Common myeloid progenitor, CD34-positive (primary cell): Measurements from ENCODE around the gene LONP2.
A peak's percentile ranks its signal among the peaks of the same experiment; 100 is the strongest.

ENCODE experiments used
- CTCF ChIA-PET: fragments of 350-600 bp; sonication (Branson Sonifier 250); formaldehyde crosslinking; loops from one replicate; lab custom pipeline; 2021; ENCODE audit warnings: antibody characterized with exemption; lab: Charles Lee
- POLR2A ChIA-PET: fragments of 350-600 bp; sonication (Branson Sonifier 250); formaldehyde crosslinking; loops from one replicate; lab custom pipeline; 2021; ENCODE audit warnings: antibody characterized with exemption; lab: Charles Lee
- DNase-seq, 3 donors: peaks; one replicate each; pipeline versions ENCODE4 v3.0.0 to v3.0.0-alpha.2; 2013
- H3K27ac ChIP-seq, 2 experiments: 1 replicate in 1 of 2; 2 replicates in 1 of 2; pipeline ENCODE4 v1.7.0; 2013; ENCODE audit warnings: inconsistent platforms in 2 of 2, low read length in 2 of 2, mild to moderate bottlenecking in 2 of 2, low read depth in 1 of 2, moderate library complexity in 1 of 2; ENCODE audit not compliant: severe bottlenecking in 2 of 2, insufficient read depth in 1 of 2, poor library complexity in 1 of 2
- H3K27me3 ChIP-seq, 5 experiments: replicated peaks in 2 of 5; 1 replicate in 3 of 5; 2 replicates in 2 of 5; pipeline versions ENCODE4 v1.6.1 to v1.7.0; 2013; ENCODE audit warnings: low read length in 4 of 5, mild to moderate bottlenecking in 2 of 5, moderate library complexity in 2 of 5, inconsistent platforms in 1 of 5; ENCODE audit not compliant: insufficient read depth in 5 of 5, control insufficient read depth in 4 of 5
- H3K36me3 ChIP-seq, 4 experiments: 1 replicate in 2 of 4; 2 replicates in 2 of 4; pipeline versions ENCODE4 v1.6.1 to v1.7.0; 2013; ENCODE audit warnings: low read length in 3 of 4, control low read depth in 1 of 4, mild to moderate bottlenecking in 1 of 4; ENCODE audit not compliant: control insufficient read depth in 4 of 4, insufficient read depth in 4 of 4
- H3K4me1 ChIP-seq, 4 experiments: 1 replicate in 3 of 4; 2 replicates in 1 of 4; pipeline versions ENCODE4 v1.6.1 to v1.7.1; 2013; ENCODE audit warnings: low read length in 3 of 4, mild to moderate bottlenecking in 3 of 4, control low read depth in 1 of 4, inconsistent platforms in 1 of 4, moderate library complexity in 1 of 4; ENCODE audit not compliant: control insufficient read depth in 4 of 4, insufficient read depth in 4 of 4; ENCODE audit errors: control extremely low read depth in 1 of 4
- H3K4me3 ChIP-seq, 7 experiments: 1 replicate in 4 of 7; 2 replicates in 3 of 7; pipeline versions ENCODE4 v1.5.1 to v1.7.0; 2013; ENCODE audit warnings: mild to moderate bottlenecking in 7 of 7, low read length in 6 of 7, moderate library complexity in 6 of 7, inconsistent platforms in 2 of 7, low read depth in 2 of 7, control low read depth in 1 of 7; ENCODE audit not compliant: insufficient read depth in 4 of 7, control insufficient read depth in 1 of 7; ENCODE audit errors: extremely low read depth in 1 of 7
- H3K9me3 ChIP-seq, 5 experiments: 1 replicate in 4 of 5; 2 replicates in 1 of 5; pipeline versions ENCODE4 v1.6.1 to v1.7.1; 2013; ENCODE audit warnings: low read length in 4 of 5, mild to moderate bottlenecking in 2 of 5, inconsistent platforms in 1 of 5, low read depth in 1 of 5, moderate library complexity in 1 of 5; ENCODE audit not compliant: control insufficient read depth in 4 of 5, insufficient read depth in 2 of 5; ENCODE audit errors: control extremely low read depth in 1 of 5
- WGBS: methylation state at CpG from one replicate; pipeline ENCODE4 v1.1.5; 2013; ENCODE audit not compliant: insufficient coverage; 5-methylcytosine and 5-hydroxymethylcytosine counted together

Gene LONP2

GRCh38 chr16:48329138-48329537, 85.0 kb downstream of the LONP2 start:
- Histone ChIP-seq H3K4me3 (no peak overlapping the region), H3K4me1 (peaks cover 0 to 9% (median 5%) of the 10 kb centered on the region in 4 experiments), H3K36me3 (peaks cover 3 to 7% (median 5%) of the 10 kb centered on the region in 4 experiments), H3K27me3 (no peaks in the 10 kb centered on the region), H3K27ac (no peak overlapping the region), H3K9me3 (no peaks in the 10 kb centered on the region)
- WGBS, result 96% methylated on average over 3 of the region's 4 CpGs
- POLR2A ChIA-PET, result no interaction called here
- CTCF ChIA-PET, result interaction anchor here (1.3 kb wide), 1 partner anchor 12 kb away, joined by 3 read pairs; no protein-coding TSS in a partner anchor
- no peak for DNase-seq

DNA sequence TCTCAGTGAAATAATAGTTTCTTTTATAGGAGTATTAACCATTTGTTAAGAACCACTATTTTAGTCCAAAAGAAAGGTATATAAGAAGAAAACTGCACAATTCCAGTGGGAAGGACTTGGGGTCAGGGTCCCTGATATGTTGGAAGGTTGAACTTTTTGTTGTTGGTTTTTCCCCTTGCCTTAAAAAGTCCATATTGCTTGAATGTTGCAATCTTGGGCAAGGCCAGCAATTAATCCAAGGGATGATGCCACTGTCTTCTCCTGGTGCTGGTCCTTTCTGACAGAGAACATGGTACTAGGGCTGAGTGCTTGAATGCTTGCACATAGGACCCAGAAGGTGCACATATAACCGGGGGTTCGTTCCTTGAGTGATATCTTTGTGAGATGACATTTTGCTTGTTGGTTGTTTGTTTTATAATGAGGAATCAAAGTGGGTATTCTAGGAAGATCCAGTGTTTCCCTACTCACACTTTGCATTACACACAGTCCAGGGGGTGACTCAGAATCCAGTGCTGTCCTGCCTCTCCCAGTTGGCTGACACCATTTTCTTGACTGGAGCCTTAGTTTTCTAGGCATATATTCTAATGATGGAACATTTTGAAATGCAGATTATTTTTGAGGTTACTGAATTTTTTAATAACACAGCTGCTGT, 86.2 kb downstream of the LONP2 start:
- DNase-seq, result no peak
- POLR2A ChIA-PET, result no interaction called here
- Histone ChIP-seq H3K4me1 (peaks cover 0 to 9% (median 5%) of the 10 kb centered on the region in 4 experiments), H3K27ac (no peak overlapping the region), H3K9me3 (no peaks in the 10 kb centered on the region), H3K4me3 (no peak overlapping the region), H3K36me3 (peaks cover 8 to 15% (median 10%) of the 10 kb centered on the region in 4 experiments), H3K27me3 (no peaks in the 10 kb centered on the region)
- CTCF ChIA-PET, result interaction anchor here (0.8 to 1.0 kb wide), 2 partner anchors 8 to 13 kb away, joined by 3 to 4 read pairs; no protein-coding TSS in a partner anchor
- WGBS, result no CpG with 5 or more reads among the region's 2 CpGs

DNA sequence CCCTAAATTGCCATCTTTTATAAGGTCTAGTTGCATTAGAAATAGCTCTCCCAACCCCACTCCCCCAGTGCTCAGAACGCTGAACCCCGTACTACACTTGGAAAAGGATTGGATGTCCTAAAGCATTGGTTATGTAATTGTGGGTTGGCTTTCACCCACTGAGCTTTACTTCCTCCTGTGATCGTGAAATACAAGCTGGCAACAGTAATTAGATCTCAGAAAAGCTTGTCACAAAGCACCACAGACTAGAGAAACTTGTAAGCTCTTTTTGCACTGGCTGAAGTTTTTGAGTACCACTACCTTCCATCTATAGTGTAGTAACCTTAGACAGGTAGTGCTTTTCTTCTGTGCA, 86.7 kb downstream of the LONP2 start:
- CTCF ChIA-PET, result interaction anchor here (0.8 to 1.0 kb wide), 3 partner anchors 9 to 293 kb away, joined by 3 to 4 read pairs (median 3); no protein-coding TSS in a partner anchor
- no peak overlapping the region for H3K4me3 ChIP-seq
- POLR2A ChIA-PET, result no interaction called here
- H3K36me3 ChIP-seq, result peaks cover 6 to 18% (median 14%) of the 10 kb centered on the region in 4 experiments
- H3K27ac ChIP-seq, result no peak overlapping the region
- DNase-seq, result peak in 2 of 3 donors; percentile 39 to 54
- peaks cover 0 to 9% (median 5%) of the 10 kb centered on the region in 4 experiments for H3K4me1 ChIP-seq
- no peaks in the 10 kb centered on the region for H3K9me3 ChIP-seq
- 0% methylated on average over 1 of the region's 3 CpGs for WGBS
- H3K27me3 ChIP-seq, result no peaks in the 10 kb centered on the region

DNA sequence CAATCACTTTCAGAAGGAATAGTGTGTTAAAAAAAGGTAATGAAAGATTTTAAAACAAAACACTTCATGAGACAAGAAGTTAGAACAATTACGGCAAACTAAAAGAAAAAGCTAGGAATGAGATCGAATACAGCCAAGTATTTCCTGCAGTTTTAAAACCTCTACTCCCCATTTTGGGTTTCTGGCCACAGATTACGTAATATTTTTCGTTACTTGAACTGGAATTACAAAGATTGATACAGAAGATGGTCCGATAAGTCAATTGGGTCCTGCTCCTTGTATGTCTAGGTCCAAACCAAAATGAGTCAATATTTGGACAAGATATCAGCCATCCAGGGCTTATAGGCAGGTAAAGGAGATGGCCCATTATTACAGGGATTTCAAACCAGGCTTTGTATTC, 88.9 kb downstream of the LONP2 start:
- POLR2A ChIA-PET, result interaction anchor here (0.6 kb wide), 1 partner anchor 10 kb away, joined by 4 read pairs; no protein-coding TSS in a partner anchor
- DNase-seq, result no peak
- Histone ChIP-seq H3K4me3 (no peak overlapping the region), H3K9me3 (no peaks in the 10 kb centered on the region), H3K27ac (no peak overlapping the region), H3K27me3 (no peaks in the 10 kb centered on the region), H3K36me3 (peaks cover 12 to 34% (median 23%) of the 10 kb centered on the region in 4 experiments), H3K4me1 (peaks cover 0 to 9% (median 3%) of the 10 kb centered on the region in 4 experiments)
- CTCF ChIA-PET, result interaction anchor here (0.9 to 1.0 kb wide), 2 partner anchors 14 to 297 kb away, joined by 3 read pairs; no protein-coding TSS in a partner anchor
- 98% methylated on average over 5 of the region's 5 CpGs for WGBS

DNA sequence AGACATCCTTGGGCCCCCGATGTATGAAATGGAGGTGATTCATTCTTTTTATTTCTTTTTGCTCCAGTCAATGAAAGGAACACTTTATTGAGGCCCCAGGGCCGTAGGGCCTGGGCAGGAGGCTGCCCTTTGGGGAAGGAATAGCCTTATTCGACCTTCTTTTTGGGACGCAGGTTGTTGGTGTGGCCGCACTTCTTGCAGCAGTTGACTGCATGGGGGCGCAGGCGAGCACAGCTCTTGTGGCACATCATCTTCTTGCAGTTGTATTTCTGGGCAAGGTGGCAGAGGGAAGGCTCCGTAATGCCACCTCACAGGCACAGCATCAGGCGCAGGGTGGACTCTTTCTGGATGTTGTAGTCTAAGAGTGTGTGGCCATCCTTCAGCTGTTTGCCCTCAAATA, 90.2 kb downstream of the LONP2 start:
- ChIA-PET POLR2A (no interaction called here), CTCF (interaction anchor here (0.6 to 1.6 kb wide), 3 partner anchors 12 to 287 kb away, joined by 4 to 5 read pairs (median 5); no protein-coding TSS in a partner anchor)
- Histone ChIP-seq H3K4me1 (peaks cover 0 to 9% (median 3%) of the 10 kb centered on the region in 4 experiments), H3K27me3 (no peaks in the 10 kb centered on the region), H3K9me3 (no peaks in the 10 kb centered on the region), H3K36me3 (peaks cover 9 to 36% (median 24%) of the 10 kb centered on the region in 4 experiments), H3K4me3 (no peak overlapping the region), H3K27ac (no peak overlapping the region)
- no peak for DNase-seq
- 99% methylated on average over 9 of the region's 9 CpGs for WGBS

DNA sequence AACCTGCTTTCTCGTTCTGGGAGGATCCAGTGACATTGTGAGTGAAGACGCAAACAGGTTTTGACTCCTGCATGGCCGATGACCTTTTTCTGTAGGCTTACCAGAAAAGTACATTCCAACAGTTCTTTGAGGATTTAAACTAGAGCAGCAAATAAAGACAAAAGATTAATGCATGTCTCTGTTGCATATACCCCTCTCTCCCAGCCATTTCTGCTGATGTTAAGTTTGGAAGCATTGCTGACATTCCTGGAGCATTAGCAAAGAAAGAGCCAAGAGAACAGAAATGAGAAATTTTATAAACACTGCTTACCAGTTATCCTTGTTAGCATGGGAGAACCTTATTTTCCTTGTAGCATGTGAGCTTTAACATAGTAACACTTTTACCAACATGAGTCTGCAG, 91.9 kb downstream of the LONP2 start:
- 100% methylated on average over 3 of the region's 3 CpGs for WGBS
- Histone ChIP-seq H3K4me3 (no peak overlapping the region), H3K9me3 (no peaks in the 10 kb centered on the region), H3K27me3 (no peaks in the 10 kb centered on the region), H3K36me3 (peaks cover 12 to 50% (median 28%) of the 10 kb centered on the region in 4 experiments), H3K27ac (no peak overlapping the region), H3K4me1 (peaks cover 0 to 3% (median 1%) of the 10 kb centered on the region in 4 experiments)
- CTCF ChIA-PET, result interaction anchor here (0.9 to 1.6 kb wide), 5 partner anchors 9 to 41 kb away, joined by 3 to 5 read pairs (median 3); no protein-coding TSS in a partner anchor
- no peak for DNase-seq
- POLR2A ChIA-PET, result no interaction called here

GRCh38 chr16:48340054-48340453, 96.0 kb downstream of the LONP2 start:
- POLR2A ChIA-PET, result interaction anchor here (0.7 kb wide), 1 partner anchor 89 kb away, joined by 3 read pairs; no protein-coding TSS in a partner anchor
- WGBS, result 100% methylated on average over 1 of the region's 1 CpG
- CTCF ChIA-PET, result no interaction called here

More at GRCh38 chr16:48340054-48340453, 96.0 kb downstream of the LONP2 start:
- Histone ChIP-seq H3K9me3 (no peaks in the 10 kb centered on the region), H3K27ac (no peak overlapping the region), H3K36me3 (peaks cover 12 to 57% (median 33%) of the 10 kb centered on the region in 4 experiments), H3K4me3 (no peak overlapping the region), H3K27me3 (no peaks in the 10 kb centered on the region), H3K4me1 (no peaks in the 10 kb centered on the region)
- no peak for DNase-seq
